PC-9 (cell line): ENCODE results near the gene GAL3ST1. TPM values are rescaled to one million over a fixed set of nuclear protein-coding genes. Genes with fewer than 3 reads are reported as not detected.

Experiments
- BruUV-seq: library from RNA; stranded (reverse); fragments of 400-500 nt; replicated peaks from 2 replicates; lab custom pipeline; 2021; lab: Mats Ljungman, UMichigan
- CTCF ChIA-PET: fragments of 300-600 bp; sonication (Branson Sonifier 250); formaldehyde crosslinking; loops from one replicate; lab custom pipeline; 2022; ENCODE audit warnings: antibody characterized with exemption; lab: Charles Lee
- POLR2A ChIA-PET: fragments of 300-600 bp; sonication (Branson Sonifier 250); formaldehyde crosslinking; loops from one replicate; lab custom pipeline; 2022; ENCODE audit warnings: antibody characterized with exemption; ENCODE audit not compliant: unreplicated experiment; lab: Charles Lee
- DNase-seq, 2 experiments: peaks; one replicate each; pipeline versions ENCODE4 v3.0.0 to v3.0.0-alpha.2; 2015 to 2022; ENCODE audit warnings: mixed read lengths in 1 of 2
- H2AFZ ChIP-seq: fragments of 200-600 bp; sonication (generic); 2 replicates; pipeline ENCODE4 v1.8.1; 2017; ENCODE audit warnings: antibody characterized with exemption
- H3F3A ChIP-seq: fragments of 200-600 bp; sonication (generic); 2 replicates; pipeline ENCODE4 v1.8.1; 2017; ENCODE audit warnings: antibody characterized with exemption, mild to moderate bottlenecking, low read depth; ENCODE audit not compliant: insufficient read depth
- H3K27ac ChIP-seq: fragments of 200-600 bp; sonication (generic); 2 replicates; pipeline ENCODE4 v1.6.1; 2016; ENCODE audit warnings: mixed run types
- H3K27me3 ChIP-seq: fragments of 200-600 bp; sonication (generic); 2 replicates; pipeline ENCODE4 v1.6.1; 2016; ENCODE audit warnings: low read depth, mixed run types; ENCODE audit not compliant: insufficient read depth
- H3K36me3 ChIP-seq: fragments of 200-600 bp; sonication (generic); 2 replicates; pipeline ENCODE4 v1.6.1; 2016; ENCODE audit warnings: low read depth, mixed run types
- H3K4me1 ChIP-seq: fragments of 200-600 bp; sonication (generic); replicated peaks from 2 replicates; pipeline ENCODE4 v1.6.1; 2016; ENCODE audit warnings: mixed run types; ENCODE audit not compliant: insufficient read depth
- H3K4me2 ChIP-seq: fragments of 200-600 bp; sonication (generic); 2 replicates; pipeline ENCODE4 v1.6.1; 2017; ENCODE audit warnings: mixed run types
- H3K4me3 ChIP-seq: fragments of 200-600 bp; sonication (generic); 2 replicates; pipeline ENCODE4 v1.6.1; 2016; ENCODE audit warnings: mixed run types
- H3K79me2 ChIP-seq: fragments of 200-600 bp; sonication (generic); 2 replicates; pipeline ENCODE4 v1.6.1; 2017; ENCODE audit warnings: low read depth, mixed run types
- H3K9me2 ChIP-seq: fragments of 200-600 bp; sonication (generic); 2 replicates; pipeline ENCODE4 v1.8.1; 2017; ENCODE audit warnings: mild to moderate bottlenecking; ENCODE audit not compliant: insufficient read depth
- H3K9me3 ChIP-seq: fragments of 200-600 bp; sonication (generic); 2 replicates; pipeline ENCODE4 v1.8.1; 2016; ENCODE audit warnings: low read depth; ENCODE audit not compliant: insufficient read depth
- H4K20me1 ChIP-seq: fragments of 200-600 bp; sonication (generic); 2 replicates; pipeline ENCODE4 v1.8.1; 2017; ENCODE audit not compliant: insufficient read depth
- CTCF ChIP-seq: fragments of 200-600 bp; sonication (generic); conservative IDR thresholded peaks from 2 replicates; pipeline ENCODE4 v1.6.1; 2017; ENCODE audit warnings: mixed run types, antibody characterized with exemption, mild to moderate bottlenecking, moderate library complexity
- EZH2 ChIP-seq: fragments of 200-600 bp; sonication (generic); IDR thresholded peaks from 2 replicates; pipeline ENCODE4 v1.8.0; 2017; ENCODE audit warnings: antibody characterized with exemption, low read depth
- intact Hi-C: fragments of 100-400 bp; cut with micrococcal nuclease; formaldehyde crosslinking; loops from one replicate; pipeline ENCODE4 v1.10.0; 2022; ENCODE audit not compliant: unreplicated experiment
- total RNA-seq: library from RNA; stranded (reverse); gene quantifications from 2 replicates; pipeline ENCODE4 v1.2.3, GENCODE V29; 2021

The GAL3ST1 gene
- total RNA-seq, 1 experiment from 2014 or later: 0.52 TPM

GRCh38 chr22:30591191-30591587, 16.7 kb upstream of the GAL3ST1 start:
- no peak for DNase-seq

GRCh38 chr22:30586414-30586813, 11.9 kb upstream of the GAL3ST1 start:
- Histone ChIP-seq H3F3A (peaks cover 9% of the 10 kb centered on the region; the same call in 1 of the 2 replicates), H3K36me3 (peaks cover 56% of the 10 kb centered on the region), H3K4me3 (no peak overlapping the region), H3K9me2 (no peaks in the 10 kb centered on the region), H3K27me3 (no peaks in the 10 kb centered on the region), H3K27ac (no peak overlapping the region), H2AFZ (no peak overlapping the region), H3K79me2 (peaks cover 28% of the 10 kb centered on the region), H3K9me3 (no peaks in the 10 kb centered on the region), H4K20me1 (peaks cover 37% of the 10 kb centered on the region), H3K4me2 (no peak overlapping the region), H3K4me1 (peaks cover 13% of the 10 kb centered on the region)
- no peak for DNase-seq
- intact Hi-C loops: no loop called here
- TF ChIP-seq EZH2: no peak
- no peak for TF ChIP-seq CTCF
- CTCF ChIA-PET: no interaction called here
- POLR2A ChIA-PET: no interaction called here
- no TSS peak for BruUV-seq

More at GRCh38 chr22:30591191-30591587, 16.7 kb upstream of the GAL3ST1 start:
- intact Hi-C loops: no loop called here
- Histone ChIP-seq H3K9me2 (no peaks in the 10 kb centered on the region), H2AFZ (peak overlapping the region; percentile 37), H3K4me1 (peaks cover 13% of the 10 kb centered on the region), H3K27me3 (no peaks in the 10 kb centered on the region), H3K4me3 (peak overlapping the region; percentile 92), H3K79me2 (peaks cover 31% of the 10 kb centered on the region), H3K27ac (peak overlapping the region; percentile 37), H3K36me3 (peaks cover 33% of the 10 kb centered on the region), H3K9me3 (no peaks in the 10 kb centered on the region), H3K4me2 (peak overlapping the region; percentile 96), H3F3A (peaks cover 16% of the 10 kb centered on the region; the same call in 1 of the 2 replicates), H4K20me1 (peaks cover 24% of the 10 kb centered on the region)
- BruUV-seq: no TSS peak
- no peak for TF ChIP-seq EZH2
- TF ChIP-seq CTCF: no peak
- CTCF ChIA-PET: interaction anchor here (1.0 kb wide), 2 partner anchors 11 to 44 kb away, joined by 3 to 5 read pairs; no protein-coding TSS in a partner anchor
- POLR2A ChIA-PET: interaction anchor here (0.7 to 1.0 kb wide), 2 partner anchors 167 to 517 kb away, joined by 5 to 6 read pairs; no protein-coding TSS in a partner anchor

DNA sequence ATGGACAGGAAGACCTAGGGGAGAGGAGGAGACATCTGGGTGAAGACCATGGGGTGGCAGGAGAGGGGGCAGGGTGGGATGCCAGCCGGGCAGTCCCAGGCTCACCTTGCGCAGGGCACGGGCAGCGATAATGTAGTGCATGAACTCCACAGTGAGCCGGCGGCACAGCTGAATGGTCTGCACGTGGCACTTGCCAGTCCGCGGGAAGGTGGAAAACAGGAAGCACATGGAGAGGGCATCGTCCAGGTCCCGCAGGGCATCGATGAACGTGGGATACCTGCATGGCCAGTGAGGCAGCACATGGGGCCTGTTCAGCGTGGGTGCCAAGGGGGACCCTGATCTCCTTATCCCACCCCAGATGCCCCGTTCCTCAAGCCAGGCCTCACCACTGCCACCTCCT, 10.0 kb upstream of the GAL3ST1 start:
- H3K9me2 ChIP-seq: no peaks in the 10 kb centered on the region
- no peaks in the 10 kb centered on the region for H3K27me3 ChIP-seq
- H2AFZ ChIP-seq: no peak overlapping the region
- no peak overlapping the region for H3K4me2 ChIP-seq
- intact Hi-C loops: no loop called here
- peaks cover 31% of the 10 kb centered on the region for H4K20me1 ChIP-seq
- peaks cover 9% of the 10 kb centered on the region for H3K79me2 ChIP-seq
- POLR2A ChIA-PET: no interaction called here
- no peak for DNase-seq
- H3K4me1 ChIP-seq: no peaks in the 10 kb centered on the region
- no peak overlapping the region for H3K4me3 ChIP-seq
- peaks cover 9% of the 10 kb centered on the region; the same call in 1 of the 2 replicates for H3F3A ChIP-seq
- CTCF ChIA-PET: no interaction called here
- TF ChIP-seq EZH2: no peak
- TF ChIP-seq CTCF: no peak
- H3K27ac ChIP-seq: no peak overlapping the region
- no peaks in the 10 kb centered on the region for H3K9me3 ChIP-seq
- BruUV-seq: no TSS peak
- peaks cover 66% of the 10 kb centered on the region for H3K36me3 ChIP-seq
